Natural killer cell (primary cell): Measurements from ENCODE around the gene HCST. TPM values are rescaled to one million over a fixed set of nuclear protein-coding genes. Genes with fewer than 3 reads are reported as not detected.

Experiments used
- ATAC-seq, 3 donors: fragments of 150-1000 bp in 2 of 3; fragments of 200-7000 bp in 1 of 3; cut with Tn5 transposase; 1 replicate in 1 of 3; 2 replicates in 2 of 3; pipeline ENCODE4 v1.10.0; 2021; ENCODE audit warnings: mild to moderate bottlenecking in 2 of 3, moderate library complexity in 2 of 3
- DNase-seq, 2 donors: peaks; one replicate each; pipeline versions ENCODE4 v3.0.0 to v3.0.0-alpha.2; 2013 to 2021; ENCODE audit warnings: mixed read lengths in 1 of 2
- H3K27ac ChIP-seq: one replicate; pipeline ENCODE4 v1.5.1; 2013; ENCODE audit warnings: mild to moderate bottlenecking, low read length
- H3K27me3 ChIP-seq: one replicate; pipeline ENCODE4 v1.6.1; 2013; ENCODE audit warnings: low read length; ENCODE audit not compliant: control insufficient read depth, insufficient read depth
- H3K36me3 ChIP-seq: one replicate; pipeline ENCODE4 v1.6.1; 2013; ENCODE audit warnings: low read length; ENCODE audit not compliant: control insufficient read depth, insufficient read depth
- H3K4me1 ChIP-seq: one replicate; pipeline ENCODE4 v1.6.1; 2013; ENCODE audit warnings: low read length; ENCODE audit not compliant: control insufficient read depth, insufficient read depth
- H3K4me3 ChIP-seq: one replicate; pipeline ENCODE4 v1.5.1; 2013; ENCODE audit warnings: low read length
- H3K9me3 ChIP-seq: one replicate; pipeline ENCODE4 v1.6.1; 2013; ENCODE audit warnings: low read length; ENCODE audit not compliant: control insufficient read depth, insufficient read depth
- H3K27ac Mint-ChIP-seq, 2 donors: one replicate each; pipeline ENCODE4 v1.8.0; 2022; ENCODE audit warnings: mild to moderate bottlenecking in 2 of 2, mixed read lengths in 2 of 2, moderate library complexity in 1 of 2
- H3K27me3 Mint-ChIP-seq, 2 donors: one replicate each; pipeline ENCODE4 v1.8.0; 2022; ENCODE audit warnings: low read depth in 2 of 2, mixed read lengths in 2 of 2
- H3K36me3 Mint-ChIP-seq: one replicate; pipeline ENCODE4 v1.8.0; 2022; ENCODE audit warnings: mixed read lengths
- H3K4me1 Mint-ChIP-seq, 2 donors: one replicate each; pipeline ENCODE4 v1.8.0; 2022; ENCODE audit warnings: mixed read lengths in 2 of 2
- H3K4me3 Mint-ChIP-seq: one replicate; pipeline ENCODE4 v1.8.0; 2022; ENCODE audit warnings: mild to moderate bottlenecking, moderate library complexity, mixed read lengths
- H3K9me3 Mint-ChIP-seq, 2 donors: one replicate each; pipeline ENCODE4 v1.8.0; 2022; ENCODE audit warnings: mixed read lengths in 2 of 2
- WGBS: methylation state at CpG from one replicate; pipeline ENCODE4 v1.1.7; 2013; ENCODE audit warnings: missing lambda C conversion rate; ENCODE audit not compliant: insufficient coverage; 5-methylcytosine and 5-hydroxymethylcytosine counted together
- intact Hi-C: fragments of 100-400 bp; cut with micrococcal nuclease; formaldehyde crosslinking; loops from one replicate; pipeline ENCODE4 v1.14.2; 2022
- total RNA-seq, 4 donors: library from RNA; stranded (reverse); fragments of 120-200 nt in 1 of 4; gene quantifications; one replicate each; pipeline versions ENCODE4 v1.2.3 to v1.2.4, GENCODE V29; 2013 to 2022
- TF ChIP-seq, protein P1 (sequence below): fragments of 200-600 bp; IDR thresholded peaks from one replicate; pipeline ENCODE4 v1.8.0; 2022; ENCODE audit warnings: antibody characterized with exemption

Gene HCST
- total RNA-seq, 3 donors from 2014 or later (not counting 1 experiment from before 2014, with no cell fraction given) = 281 to 307 (median 296) TPM

DNA sequence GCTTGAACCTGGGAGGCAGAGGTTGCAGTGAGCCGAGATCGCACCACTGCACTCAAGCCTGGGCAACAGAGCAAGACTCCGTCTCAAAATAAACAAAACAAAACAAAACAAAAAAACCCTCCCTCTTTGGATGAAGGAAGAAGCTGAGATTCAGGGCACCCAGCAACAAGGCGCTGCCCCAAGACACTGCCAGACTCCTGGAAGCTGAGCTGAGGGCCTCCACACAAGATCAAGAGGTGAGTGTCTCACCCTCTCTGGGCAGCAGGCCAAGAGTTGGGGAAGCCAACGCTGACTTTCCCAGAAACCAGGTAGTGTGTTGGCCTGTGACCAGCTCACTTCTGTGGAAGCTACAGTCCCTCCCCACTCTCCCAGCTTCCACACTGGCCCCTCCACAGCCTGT, 9.5 kb downstream of the HCST start:
- Mint-ChIP-seq H3K4me1 (peaks cover 30 to 33% of the 10 kb centered on the region in 2 donors), H3K27ac (peak overlapping the region in 1 of 2 donors; percentile 7), H3K4me3 (no peak overlapping the region), H3K9me3 (no peaks in the 10 kb centered on the region), H3K27me3 (no peaks in the 10 kb centered on the region), H3K36me3 (no peaks in the 10 kb centered on the region)
- 44% methylated on average over 3 of the region's 5 CpGs for WGBS
- H3K27me3 ChIP-seq = no peaks in the 10 kb centered on the region
- intact Hi-C loops = no loop called here
- TF ChIP-seq, protein P1, sequence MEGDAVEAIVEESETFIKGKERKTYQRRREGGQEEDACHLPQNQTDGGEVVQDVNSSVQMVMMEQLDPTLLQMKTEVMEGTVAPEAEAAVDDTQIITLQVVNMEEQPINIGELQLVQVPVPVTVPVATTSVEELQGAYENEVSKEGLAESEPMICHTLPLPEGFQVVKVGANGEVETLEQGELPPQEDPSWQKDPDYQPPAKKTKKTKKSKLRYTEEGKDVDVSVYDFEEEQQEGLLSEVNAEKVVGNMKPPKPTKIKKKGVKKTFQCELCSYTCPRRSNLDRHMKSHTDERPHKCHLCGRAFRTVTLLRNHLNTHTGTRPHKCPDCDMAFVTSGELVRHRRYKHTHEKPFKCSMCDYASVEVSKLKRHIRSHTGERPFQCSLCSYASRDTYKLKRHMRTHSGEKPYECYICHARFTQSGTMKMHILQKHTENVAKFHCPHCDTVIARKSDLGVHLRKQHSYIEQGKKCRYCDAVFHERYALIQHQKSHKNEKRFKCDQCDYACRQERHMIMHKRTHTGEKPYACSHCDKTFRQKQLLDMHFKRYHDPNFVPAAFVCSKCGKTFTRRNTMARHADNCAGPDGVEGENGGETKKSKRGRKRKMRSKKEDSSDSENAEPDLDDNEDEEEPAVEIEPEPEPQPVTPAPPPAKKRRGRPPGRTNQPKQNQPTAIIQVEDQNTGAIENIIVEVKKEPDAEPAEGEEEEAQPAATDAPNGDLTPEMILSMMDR = no peak
- no peaks in the 10 kb centered on the region for H3K36me3 ChIP-seq
- ATAC-seq (no peak), DNase-seq (no peak)
- H3K27ac ChIP-seq = no peak overlapping the region
- no peaks in the 10 kb centered on the region for H3K9me3 ChIP-seq
- H3K4me1 ChIP-seq = peaks cover 46% of the 10 kb centered on the region
- no peak overlapping the region for H3K4me3 ChIP-seq

DNA sequence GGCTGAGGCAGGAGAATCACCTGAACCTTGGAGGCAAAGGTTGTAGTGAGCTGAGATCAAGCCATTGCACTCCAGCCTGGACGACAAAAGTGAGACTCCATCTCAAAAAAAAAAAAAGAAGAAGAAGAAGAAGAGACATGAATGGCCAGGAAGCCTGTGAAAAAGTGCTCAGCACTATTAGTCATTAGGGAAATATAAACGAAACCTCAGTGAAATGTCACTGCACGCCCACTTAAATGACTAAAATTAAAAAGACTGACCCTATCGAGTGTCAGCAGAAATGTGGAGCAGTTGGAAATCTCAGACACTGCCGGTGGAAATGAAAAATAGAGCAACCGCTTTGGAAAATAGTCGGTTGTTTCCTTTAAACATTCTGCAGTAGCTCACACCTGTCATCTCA, 11.3 kb downstream of the HCST start:
- Histone ChIP-seq H3K36me3 (no peaks in the 10 kb centered on the region), H3K4me1 (peaks cover 29% of the 10 kb centered on the region), H3K27ac (no peak overlapping the region), H3K4me3 (no peak overlapping the region), H3K9me3 (no peaks in the 10 kb centered on the region), H3K27me3 (no peaks in the 10 kb centered on the region)
- H3K9me3 Mint-ChIP-seq = no peaks in the 10 kb centered on the region
- H3K36me3 Mint-ChIP-seq = no peaks in the 10 kb centered on the region
- H3K27ac Mint-ChIP-seq = no peak overlapping the region
- H3K4me3 Mint-ChIP-seq = no peak overlapping the region
- intact Hi-C loops = no loop called here
- WGBS = 59% methylated on average over 7 of the region's 7 CpGs
- peaks cover 13 to 18% of the 10 kb centered on the region in 2 donors for H3K4me1 Mint-ChIP-seq
- no peaks in the 10 kb centered on the region for H3K27me3 Mint-ChIP-seq
- ATAC-seq = no peak
- no peak for DNase-seq
- TF ChIP-seq, protein P1 = no peak

DNA sequence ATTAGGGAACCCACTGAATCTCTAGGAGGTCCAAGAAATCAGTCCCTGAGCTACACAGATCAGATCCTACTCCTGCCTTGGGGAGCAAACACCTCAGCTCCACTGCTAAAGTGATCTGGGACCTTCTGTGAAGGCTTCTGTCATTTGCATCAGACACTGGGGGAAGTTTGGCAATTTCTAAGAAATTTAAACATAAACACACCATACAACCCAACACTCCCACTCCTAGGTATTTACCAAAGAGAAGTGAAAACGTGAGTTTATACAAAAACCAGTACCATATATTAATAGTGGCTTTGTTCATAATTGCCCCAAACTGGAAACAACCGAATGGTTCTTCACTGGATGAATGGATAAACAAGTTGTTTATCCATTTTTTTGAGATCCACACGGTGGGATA, 13.1 kb downstream of the HCST start:
- no peak overlapping the region for H3K4me3 Mint-ChIP-seq
- Histone ChIP-seq H3K4me1 (peaks cover 10% of the 10 kb centered on the region), H3K27ac (no peak overlapping the region), H3K4me3 (no peak overlapping the region), H3K27me3 (no peaks in the 10 kb centered on the region), H3K36me3 (no peaks in the 10 kb centered on the region), H3K9me3 (no peaks in the 10 kb centered on the region)
- peaks cover 0 to 5% of the 10 kb centered on the region in 2 donors for H3K4me1 Mint-ChIP-seq
- no peak overlapping the region for H3K27ac Mint-ChIP-seq
- no peak for ATAC-seq
- WGBS = 60% methylated on average over 1 of the region's 3 CpGs
- DNase-seq = no peak
- intact Hi-C loops = no loop called here
- TF ChIP-seq, protein P1 = no peak
- H3K9me3 Mint-ChIP-seq = no peaks in the 10 kb centered on the region
- no peaks in the 10 kb centered on the region for H3K27me3 Mint-ChIP-seq
- H3K36me3 Mint-ChIP-seq = no peaks in the 10 kb centered on the region

DNA sequence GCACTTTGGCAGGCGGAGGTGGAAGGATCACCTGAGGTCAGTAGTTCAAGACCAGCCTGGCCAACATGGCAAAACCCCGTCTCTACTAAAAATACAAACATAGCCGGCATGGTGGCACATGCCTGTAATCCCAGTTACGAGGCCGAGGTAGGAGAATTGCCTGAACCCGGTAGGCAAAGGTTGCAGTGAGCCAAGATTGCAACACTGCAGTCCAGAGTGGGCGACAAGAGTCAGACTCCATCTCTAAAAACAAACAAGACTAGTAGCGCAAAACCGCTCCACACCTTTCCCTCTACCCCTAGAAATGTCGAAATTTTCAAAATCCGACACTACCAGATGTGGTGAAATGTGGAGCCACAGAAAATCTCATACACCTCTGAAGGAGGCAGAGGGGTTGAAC, 17.0 kb downstream of the HCST start:
- no peak overlapping the region for H3K4me3 ChIP-seq
- intact Hi-C loops = no loop called here
- Mint-ChIP-seq H3K9me3 (no peaks in the 10 kb centered on the region), H3K4me1 (peaks cover 0 to 5% of the 10 kb centered on the region in 2 donors), H3K27me3 (no peaks in the 10 kb centered on the region), H3K27ac (no peak overlapping the region), H3K4me3 (no peak overlapping the region), H3K36me3 (no peaks in the 10 kb centered on the region)
- H3K27me3 ChIP-seq = no peaks in the 10 kb centered on the region
- ATAC-seq (no peak), DNase-seq (no peak)
- H3K36me3 ChIP-seq = no peaks in the 10 kb centered on the region
- 93% methylated on average over 9 of the region's 11 CpGs for WGBS
- TF ChIP-seq, protein P1 = no peak
- no peak overlapping the region for H3K27ac ChIP-seq
- H3K9me3 ChIP-seq = no peaks in the 10 kb centered on the region
- no peaks in the 10 kb centered on the region for H3K4me1 ChIP-seq
